KMS-11 (cell line): Measurements from ENCODE around the gene SUDS3.
"Not testable (repeated sequence)": the region's sequence is repeated elsewhere in the genome, so short reads cannot be mapped to it uniquely, and the experiment has no call there.

Source experiments
- H2AFZ ChIP-seq: fragments of 200-600 bp; sonication (generic); 2 replicates; pipeline ENCODE4 v1.6.1; 2016; ENCODE audit warnings: antibody characterized with exemption, mixed run types, low read depth
- H3K27ac ChIP-seq: fragments of 200-600 bp; sonication (generic); 2 replicates; pipeline ENCODE4 v1.6.1; 2016; ENCODE audit warnings: mild to moderate bottlenecking, mixed run types
- H3K27me3 ChIP-seq: fragments of 200-600 bp; sonication (generic); 2 replicates; pipeline ENCODE4 v1.6.1; 2017; ENCODE audit warnings: mild to moderate bottlenecking, low read depth, mixed run types, moderate library complexity; ENCODE audit not compliant: insufficient read depth
- H3K36me3 ChIP-seq: fragments of 200-600 bp; sonication (generic); 2 replicates; pipeline ENCODE4 v1.6.1; 2017; ENCODE audit warnings: mild to moderate bottlenecking, mixed run types; ENCODE audit not compliant: insufficient read depth
- H3K4me1 ChIP-seq: fragments of 200-600 bp; sonication (generic); 2 replicates; pipeline ENCODE4 v1.6.1; 2016; ENCODE audit warnings: mild to moderate bottlenecking, low read depth, mixed run types; ENCODE audit not compliant: poor library complexity, severe bottlenecking
- H3K4me2 ChIP-seq: fragments of 200-600 bp; sonication (generic); 2 replicates; pipeline ENCODE4 v1.7.0; 2016; ENCODE audit warnings: mild to moderate bottlenecking, mixed run types
- H3K4me3 ChIP-seq: fragments of 200-600 bp; sonication (generic); IDR thresholded peaks from 2 replicates; pipeline ENCODE4 v1.6.1; 2017; ENCODE audit warnings: low read depth, low read length, mixed read lengths; ENCODE audit not compliant: insufficient read depth
- H3K79me2 ChIP-seq: fragments of 200-600 bp; sonication (generic); 2 replicates; pipeline ENCODE4 v1.6.1; 2016; ENCODE audit warnings: low read depth, mixed run types; ENCODE audit not compliant: insufficient read depth
- H3K9ac ChIP-seq: fragments of 200-600 bp; sonication (generic); 2 replicates; pipeline ENCODE4 v1.6.1; 2016; ENCODE audit warnings: mild to moderate bottlenecking, mixed run types
- H4K20me1 ChIP-seq: fragments of 200-600 bp; sonication (generic); 2 replicates; pipeline ENCODE4 v1.6.1; 2016; ENCODE audit warnings: mild to moderate bottlenecking, mixed run types; ENCODE audit not compliant: insufficient read depth
- CTCF ChIP-seq: fragments of 200-600 bp; sonication (generic); conservative IDR thresholded peaks from 2 replicates; pipeline ENCODE4 v1.6.1; 2017; ENCODE audit warnings: low read depth, mild to moderate bottlenecking, antibody characterized with exemption, low read length, moderate library complexity, mixed read lengths

The SUDS3 gene

GRCh38 chr12:118353721-118354120, 22.6 kb upstream of the SUDS3 start:
- Histone ChIP-seq H3K27me3 (no peaks in the 10 kb centered on the region), H3K36me3 (no peaks in the 10 kb centered on the region), H3K4me3 (no peak overlapping the region), H4K20me1 (no peaks in the 10 kb centered on the region), H2AFZ (no peak overlapping the region), H3K4me1 (peaks cover 37% of the 10 kb centered on the region), H3K79me2 (0 out of 2 replicates have a peak, but pooled peaks cover 5% of the 10 kb centered on the region), H3K4me2 (no peak overlapping the region), H3K27ac (no peak overlapping the region), H3K9ac (no peak overlapping the region)
- TF ChIP-seq CTCF: no peak

GRCh38 chr12:118354503-118354902, 21.9 kb upstream of the SUDS3 start:
- H3K9ac ChIP-seq, H3K36me3 ChIP-seq, H2AFZ ChIP-seq, H3K79me2 ChIP-seq, H3K27me3 ChIP-seq, H3K27ac ChIP-seq, H4K20me1 ChIP-seq, H3K4me3 ChIP-seq, H3K4me2 ChIP-seq: not testable (repeated sequence)
- H3K4me1 ChIP-seq: peaks cover 37% of the 10 kb centered on the region

GRCh38 chr12:118354903-118355302, 21.5 kb upstream of the SUDS3 start:
- Histone ChIP-seq H2AFZ (no peak overlapping the region), H3K36me3 (no peaks in the 10 kb centered on the region), H3K27ac (no peak overlapping the region), H3K4me2 (no peak overlapping the region), H4K20me1 (no peaks in the 10 kb centered on the region), H3K27me3 (no peaks in the 10 kb centered on the region), H3K9ac (no peak overlapping the region), H3K4me1 (peaks cover 37% of the 10 kb centered on the region), H3K79me2 (0 out of 2 replicates have a peak, but pooled peaks cover 5% of the 10 kb centered on the region), H3K4me3 (no peak overlapping the region)
- TF ChIP-seq CTCF: no peak

GRCh38 chr12:118355843-118356242, 20.5 kb upstream of the SUDS3 start:
- no peak overlapping the region for H3K4me3 ChIP-seq
- H3K4me1 ChIP-seq: peaks cover 37% of the 10 kb centered on the region
- no peaks in the 10 kb centered on the region for H4K20me1 ChIP-seq
- no peak for TF ChIP-seq CTCF
- no peaks in the 10 kb centered on the region for H3K27me3 ChIP-seq
- 0 out of 2 replicates have a peak, but pooled peaks cover 5% of the 10 kb centered on the region for H3K79me2 ChIP-seq
- H3K9ac ChIP-seq: no peak overlapping the region
- H2AFZ ChIP-seq: no peak overlapping the region
- no peaks in the 10 kb centered on the region for H3K36me3 ChIP-seq
- no peak overlapping the region for H3K4me2 ChIP-seq
- H3K27ac ChIP-seq: no peak overlapping the region

GRCh38 chr12:118356809-118357256, 19.5 kb upstream of the SUDS3 start:
- H3K4me3 ChIP-seq: no peak overlapping the region
- 0 out of 2 replicates have a peak, but pooled peaks cover 5% of the 10 kb centered on the region for H3K79me2 ChIP-seq
- H3K36me3 ChIP-seq: no peaks in the 10 kb centered on the region
- peaks cover 37% of the 10 kb centered on the region for H3K4me1 ChIP-seq
- H4K20me1 ChIP-seq: no peaks in the 10 kb centered on the region
- TF ChIP-seq CTCF: no peak
- peak overlapping the region; percentile 80 for H3K4me2 ChIP-seq
- peak overlapping the region; percentile 35 for H2AFZ ChIP-seq
- H3K27ac ChIP-seq: peak overlapping the region; percentile 77
- H3K9ac ChIP-seq: peak overlapping the region; percentile 51
- no peaks in the 10 kb centered on the region for H3K27me3 ChIP-seq
